NCI-H1694 treated with DMSO at 0.1 percent for 48 hours (cell line): ENCODE data around the gene CRB3.
"Not testable (repeated sequence)": the region's sequence is repeated elsewhere in the genome, so short reads cannot be mapped to it uniquely, and the experiment has no call there.

Source experiments
- DNase-seq: peaks from one replicate; lab custom pipeline; 2025; lab: John Stamatoyannopoulos, UW

CRB3 gene

DNA sequence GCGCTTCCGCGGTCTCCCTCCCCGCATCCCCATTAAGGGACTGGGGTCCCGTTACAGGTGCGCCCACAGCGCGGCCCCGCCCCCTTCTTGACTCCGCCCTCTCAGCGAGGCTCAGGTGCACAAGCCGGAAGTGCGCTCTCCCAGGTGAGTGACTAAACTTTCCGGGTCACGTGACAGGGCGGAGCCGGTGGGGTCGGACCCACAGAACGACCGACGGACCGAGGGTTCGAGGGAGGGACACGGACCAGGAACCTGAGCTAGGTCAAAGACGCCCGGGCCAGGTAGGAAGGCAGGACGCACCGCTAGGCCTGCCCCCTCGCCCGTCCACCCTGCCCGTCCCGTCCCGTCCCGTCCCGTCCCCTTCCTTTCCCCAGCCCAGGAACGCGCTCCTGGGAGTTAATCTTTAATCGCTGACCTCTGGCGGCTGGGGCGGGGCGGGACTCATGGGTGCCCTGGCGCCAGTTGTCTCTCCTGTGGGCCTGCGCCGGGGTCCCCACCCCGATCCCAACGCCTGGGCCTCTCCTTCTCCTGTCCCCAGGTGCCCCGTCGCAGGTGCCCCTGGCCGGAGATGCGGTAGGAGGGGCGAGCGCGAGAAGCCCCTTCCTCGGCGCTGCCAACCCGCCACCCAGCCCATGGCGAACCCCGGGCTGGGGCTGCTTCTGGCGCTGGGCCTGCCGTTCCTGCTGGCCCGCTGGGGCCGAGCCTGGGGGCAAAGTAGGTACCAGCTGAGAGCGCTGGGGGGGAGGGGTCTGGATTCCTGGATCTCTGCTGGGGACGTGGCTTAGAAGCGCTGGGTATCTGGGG, at the start of gene CRB3:
TSS of gene CRB3 (plus strand) at position 202 of the 804 bp plus-strand sequence. CDS start at position 633, 431 bp downstream.
- DNase-seq, result no peak

DNA sequence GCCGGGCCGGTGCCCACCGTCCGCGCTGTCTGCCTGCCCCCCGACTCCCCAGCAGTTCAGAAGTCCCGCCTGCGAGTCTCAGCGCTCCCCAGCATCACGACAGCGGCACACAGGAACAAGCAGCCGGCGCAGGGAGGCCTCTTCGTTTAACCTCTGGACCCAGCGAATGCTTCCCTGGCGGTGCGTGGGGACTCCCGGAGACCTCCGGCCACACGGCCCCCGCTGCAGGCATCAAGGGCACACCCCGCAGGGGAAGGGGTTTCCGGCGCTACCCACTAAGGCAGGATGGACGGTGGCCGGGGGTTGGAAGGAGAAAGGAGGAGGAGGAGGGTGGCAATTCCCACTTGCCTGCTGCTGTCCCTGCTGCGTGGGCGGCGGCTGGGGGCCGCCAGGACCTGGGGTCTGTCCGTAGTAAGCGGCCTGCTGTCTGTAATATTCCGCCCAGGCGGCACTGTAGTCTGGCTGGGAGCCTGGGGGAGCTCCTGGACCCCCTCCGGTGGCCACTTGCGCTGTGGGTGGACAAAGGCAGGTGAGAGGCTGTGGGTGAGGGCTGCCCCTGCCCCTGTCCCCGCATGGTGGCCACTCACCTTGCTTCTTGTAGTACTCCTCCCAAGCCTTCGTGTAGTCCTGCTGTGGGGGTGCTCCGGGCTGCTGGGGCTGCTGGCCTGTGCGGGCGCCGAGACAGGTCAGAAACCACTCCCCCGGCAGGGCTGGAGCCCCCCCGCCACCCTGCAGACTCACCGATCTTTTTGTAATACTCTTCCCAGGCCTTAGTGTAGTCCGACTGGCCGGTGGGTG, 49.1 kb upstream of the CRB3 start:
- DNase-seq, result no peak

DNA sequence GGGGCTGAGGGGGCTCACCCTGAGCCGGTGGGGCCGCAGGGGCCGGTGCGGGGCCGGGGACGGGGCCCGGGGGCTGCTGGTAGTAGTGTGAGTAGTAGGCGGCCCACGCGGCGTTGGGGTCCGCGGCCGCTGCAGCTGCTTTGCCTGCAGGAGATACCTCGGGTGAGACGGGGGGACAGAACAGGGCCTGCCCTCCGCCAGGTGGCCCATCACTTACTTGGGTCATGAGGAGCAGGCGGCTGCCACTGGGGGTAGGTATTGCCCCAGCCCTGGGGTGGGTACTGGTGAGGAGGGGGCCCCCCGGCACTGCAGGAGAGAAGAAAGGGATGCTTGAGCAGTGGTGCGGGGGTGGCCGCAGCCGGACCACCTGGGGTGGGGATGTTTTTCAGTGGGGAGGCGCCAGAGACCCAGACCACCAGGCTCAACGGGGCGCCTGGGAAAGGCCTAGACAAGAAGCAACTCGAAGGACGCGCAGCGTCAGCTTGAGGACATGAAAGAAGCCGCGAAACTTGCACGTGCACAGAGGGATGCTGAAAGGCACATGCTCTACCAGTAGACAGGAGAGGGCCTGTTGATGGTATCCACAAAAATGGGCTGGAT, 48.4 kb upstream of the CRB3 start:
- no peak for DNase-seq

DNA sequence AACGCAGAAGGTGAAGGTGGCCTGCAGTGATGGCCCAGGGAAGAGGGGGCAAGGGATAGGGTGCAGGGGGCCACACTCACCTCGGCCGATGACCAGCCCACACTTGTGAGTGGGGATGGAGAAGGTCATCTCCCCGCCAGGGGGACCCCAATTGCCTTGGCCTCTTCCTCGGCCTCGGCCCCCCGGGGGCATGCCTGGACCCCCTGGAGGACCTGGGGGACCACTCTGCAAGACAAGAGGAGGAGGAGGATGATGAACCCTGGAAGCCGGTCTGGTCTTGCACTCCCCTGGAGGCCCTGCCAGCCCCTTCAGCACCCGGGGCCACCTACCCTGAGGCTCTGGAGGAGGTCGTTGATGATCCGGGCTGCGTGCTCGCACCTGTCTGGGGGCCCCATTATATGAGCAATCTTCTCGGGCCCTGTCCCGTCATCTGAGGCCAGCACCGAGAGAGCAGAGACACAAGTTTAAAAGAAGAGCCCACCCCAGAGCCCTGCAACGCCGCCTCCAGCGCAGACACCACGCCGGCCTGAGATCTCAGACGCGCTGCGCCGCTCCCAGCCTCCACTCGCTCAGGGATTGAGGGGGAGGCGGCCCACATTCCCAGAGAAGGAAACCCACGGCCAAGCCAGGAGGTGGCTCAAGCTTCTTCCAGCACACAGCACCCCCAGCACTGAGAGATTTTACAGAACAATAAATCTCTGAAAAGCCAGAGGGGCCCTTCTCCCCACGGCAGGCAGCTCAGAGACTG, 47.2 kb upstream of the CRB3 start:
- no peak for DNase-seq

DNA sequence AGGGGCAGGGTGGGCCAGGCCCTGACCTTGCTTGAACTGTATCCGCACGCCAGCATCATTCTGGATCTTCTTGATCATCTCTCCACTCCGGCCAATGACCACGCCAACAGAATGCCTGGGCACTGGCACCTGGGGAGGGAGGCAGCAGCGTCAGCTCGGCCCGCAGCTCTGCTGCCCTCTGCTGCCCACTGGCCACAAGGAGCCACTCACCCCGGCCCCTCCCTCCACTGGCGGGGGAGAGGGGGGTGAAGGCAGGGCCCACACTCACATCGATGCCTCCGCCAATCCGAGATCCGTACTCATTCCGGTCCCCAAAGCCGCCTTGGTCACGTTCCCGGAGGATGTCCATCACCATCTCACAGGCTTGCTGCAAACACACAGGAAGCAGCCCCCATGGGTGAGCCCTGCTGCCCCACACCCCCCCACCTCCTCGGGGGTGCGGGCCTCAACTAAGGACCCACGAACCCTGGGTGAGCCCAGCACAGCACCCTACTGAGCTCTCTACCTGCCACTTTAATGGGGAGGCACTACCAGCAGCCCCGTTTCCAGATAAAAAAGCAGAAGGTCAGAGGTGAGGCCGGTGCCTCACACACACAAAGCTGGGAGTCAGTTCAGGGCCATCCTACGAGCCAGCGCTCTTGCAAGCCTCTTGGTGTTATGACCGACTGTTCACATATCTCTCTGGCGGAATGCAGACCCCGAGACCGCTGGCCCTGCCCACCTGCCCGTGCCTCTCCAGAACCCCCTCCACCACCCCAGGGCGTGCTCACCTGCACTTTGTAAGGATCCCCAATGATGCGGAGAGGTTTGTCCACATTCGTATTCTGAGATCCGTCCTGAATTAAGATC, 46.1 kb upstream of the CRB3 start:
- DNase-seq, result no peak

DNA sequence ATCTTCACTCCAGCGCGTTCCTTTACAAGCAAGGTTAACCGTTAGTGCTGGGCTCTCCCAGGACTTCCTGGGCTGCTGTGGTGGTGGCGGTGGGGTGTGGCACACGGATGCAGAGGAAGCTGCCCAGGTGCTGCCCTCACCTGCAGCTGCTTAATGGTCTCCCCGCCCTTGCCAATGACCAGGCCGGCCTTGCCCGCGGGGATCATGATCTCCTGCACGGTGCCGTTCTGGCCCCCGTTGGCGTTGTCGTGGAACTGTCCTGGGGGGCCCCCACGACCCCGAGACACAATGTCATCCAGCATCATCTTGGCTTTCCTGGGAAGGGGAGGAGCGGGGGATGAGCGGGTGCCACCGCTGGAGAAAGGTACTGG, 45.5 kb upstream of the CRB3 start:
- DNase-seq, result no peak

GRCh38 chr19:6421075-6422014, 42.7 kb upstream of the CRB3 start:
- no peak for DNase-seq

DNA sequence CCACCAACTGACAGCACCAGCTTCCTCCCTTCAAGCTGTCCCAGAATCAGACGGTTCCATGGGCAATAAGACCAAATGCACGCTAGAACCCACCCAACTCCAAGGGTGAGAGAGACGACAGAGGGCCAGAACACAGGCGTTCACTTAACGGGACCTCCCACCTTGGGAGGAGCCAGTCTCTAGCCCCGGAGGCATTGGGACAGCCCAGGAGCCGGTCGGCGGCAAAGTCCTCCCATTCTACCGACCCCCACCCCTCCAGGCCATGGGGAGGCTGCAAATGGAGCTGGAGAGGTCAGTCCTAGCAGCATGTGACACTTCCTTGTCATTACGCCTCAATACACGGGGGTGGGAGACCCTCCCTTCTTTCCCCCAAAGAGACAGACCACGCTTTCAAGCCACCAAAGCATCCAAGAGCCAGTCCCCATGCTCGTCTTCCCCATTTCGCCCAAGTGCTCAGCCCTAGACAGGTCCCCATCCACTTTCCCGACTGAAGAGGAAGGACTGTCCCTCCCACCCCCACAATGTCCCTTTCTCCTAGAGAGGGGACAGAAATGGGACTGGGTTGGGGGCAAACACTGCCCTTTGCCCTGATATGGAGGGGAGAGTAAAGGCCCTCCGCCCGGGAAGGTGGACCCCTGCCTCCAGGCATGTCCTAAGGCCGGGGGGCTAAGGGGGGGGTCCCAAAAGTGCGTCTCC, 40.4 kb upstream of the CRB3 start:
- DNase-seq, result peak; percentile 2

GRCh38 chr19:6424195-6424938, 39.7 kb upstream of the CRB3 start, which contains the start of gene KHSRP:
TSS of gene KHSRP (minus strand) at chr19:6424811. CDS start at chr19:6424701, 110 bp downstream.
- DNase-seq, result no peak

GRCh38 chr19:6424939-6425731, 38.9 kb upstream of the CRB3 start:
- peak; percentile 99 for DNase-seq

GRCh38 chr19:6425732-6426620, 38.1 kb upstream of the CRB3 start:
- no peak for DNase-seq

GRCh38 chr19:6427131-6427530, 36.9 kb upstream of the CRB3 start:
- no peak for DNase-seq

GRCh38 chr19:6428692-6429418, 35.2 kb upstream of the CRB3 start:
- not testable (repeated sequence) for DNase-seq

GRCh38 chr19:6429419-6430221, 34.5 kb upstream of the CRB3 start:
- DNase-seq, result no peak

- DNase-seq, result no peak
Measured at GRCh38 chr19:6431891-6432290, 32.2 kb upstream of the CRB3 start.
